HTR-8/SVneo (cell line): ENCODE results near the gene SHB.

ENCODE experiments used
- DNase-seq: peaks from one replicate; pipeline ENCODE4 v3.0.0; 2011; ENCODE audit warnings: low spot score, mixed read lengths; ENCODE audit not compliant: insufficient read length
- FAIRE-seq: peaks from 2 replicates; lab custom pipeline; 2011; peaks lifted over from hg19 to GRCh38; lab: Jason Lieb, UNC

The SHB gene

GRCh38 chr9:38088006-38088925 is 19.2 kb upstream of the SHB start:
- no peak for FAIRE-seq
- DNase-seq: peak; percentile 51

DNA sequence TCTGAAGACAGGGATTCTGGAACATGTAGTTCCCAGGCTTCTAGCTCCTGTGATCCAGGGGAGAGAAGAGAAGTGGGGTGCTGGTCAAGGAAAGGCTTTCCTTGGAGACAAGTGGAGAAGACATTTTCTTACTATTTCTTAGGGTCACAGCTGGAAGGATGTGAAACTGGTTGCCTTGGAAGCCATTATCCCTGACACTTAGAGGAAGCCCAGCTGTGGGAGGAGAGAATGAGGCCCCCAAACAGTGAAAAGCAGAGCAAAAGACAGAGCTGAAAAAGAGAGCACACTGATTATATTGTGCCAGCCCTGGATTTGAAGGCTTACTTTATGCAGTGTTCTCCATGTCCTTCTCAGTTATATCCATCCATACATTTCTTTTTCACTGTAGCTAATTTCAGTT is 17.5 kb upstream of the SHB start:
- no peak for DNase-seq
- no peak for FAIRE-seq

DNA sequence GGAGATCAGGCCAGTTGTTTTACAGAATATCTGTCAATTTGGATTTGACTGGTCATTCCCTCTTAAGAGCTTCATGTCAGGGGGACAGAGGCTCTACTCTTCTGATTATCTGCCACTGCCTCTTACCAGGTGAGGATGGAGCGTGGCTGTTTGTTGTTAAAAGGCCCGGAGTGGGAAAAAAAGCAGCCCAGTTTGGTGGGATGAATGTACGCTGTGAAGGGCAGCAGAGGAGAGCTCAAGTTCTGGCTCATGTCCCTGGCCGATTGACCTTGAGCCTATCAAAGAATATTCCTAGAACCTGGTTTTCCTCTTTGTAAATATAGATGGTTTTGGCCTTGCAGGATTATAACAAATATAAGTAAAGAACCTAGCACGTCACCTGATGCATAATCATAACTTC is 16.3 kb upstream of the SHB start:
- no peak for DNase-seq
- FAIRE-seq: no peak

- FAIRE-seq (no peak), DNase-seq (no peak)
Measured at GRCh38 chr9:38084556-38084880, 15.5 kb upstream of the SHB start.

DNA sequence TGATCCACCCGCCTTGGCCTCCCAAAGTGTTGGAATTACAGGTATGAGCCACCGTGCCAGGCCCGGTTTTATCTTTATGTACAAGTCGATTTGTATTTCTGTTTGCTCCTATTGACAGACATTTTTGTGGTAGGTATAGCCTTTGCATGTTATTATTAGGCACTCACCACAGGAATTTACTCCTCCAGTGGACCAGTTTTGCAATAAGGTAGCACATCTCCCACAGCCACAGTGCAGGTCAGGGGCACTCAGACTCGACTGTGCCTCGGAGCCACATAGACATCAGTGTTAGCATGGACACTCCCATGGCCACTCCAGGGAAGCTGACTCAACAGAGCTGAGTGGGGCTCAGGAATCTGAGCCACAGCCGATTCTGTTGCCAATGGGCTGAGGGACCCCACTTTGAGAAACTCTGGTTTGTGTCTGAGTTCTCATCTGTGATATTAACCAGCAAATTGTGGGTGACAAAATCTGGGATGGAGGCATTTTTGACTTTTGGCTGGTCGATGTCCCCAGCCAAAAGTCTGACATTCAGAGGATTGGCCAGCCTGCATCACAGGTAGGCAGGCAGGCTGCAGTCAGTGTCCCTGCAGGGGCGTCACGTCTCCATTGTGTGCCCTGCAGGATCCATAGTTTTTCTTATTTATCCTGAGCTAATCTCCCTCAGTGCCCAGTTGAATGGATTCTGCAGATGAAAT is 15.0 kb upstream of the SHB start:
- DNase-seq: no peak

GRCh38 chr9:38082446-38083287 is 13.6 kb upstream of the SHB start:
- no peak for FAIRE-seq
- no peak for DNase-seq

More for the DNA sequence above, 15.0 kb upstream of the SHB start:
- no peak for FAIRE-seq

DNA sequence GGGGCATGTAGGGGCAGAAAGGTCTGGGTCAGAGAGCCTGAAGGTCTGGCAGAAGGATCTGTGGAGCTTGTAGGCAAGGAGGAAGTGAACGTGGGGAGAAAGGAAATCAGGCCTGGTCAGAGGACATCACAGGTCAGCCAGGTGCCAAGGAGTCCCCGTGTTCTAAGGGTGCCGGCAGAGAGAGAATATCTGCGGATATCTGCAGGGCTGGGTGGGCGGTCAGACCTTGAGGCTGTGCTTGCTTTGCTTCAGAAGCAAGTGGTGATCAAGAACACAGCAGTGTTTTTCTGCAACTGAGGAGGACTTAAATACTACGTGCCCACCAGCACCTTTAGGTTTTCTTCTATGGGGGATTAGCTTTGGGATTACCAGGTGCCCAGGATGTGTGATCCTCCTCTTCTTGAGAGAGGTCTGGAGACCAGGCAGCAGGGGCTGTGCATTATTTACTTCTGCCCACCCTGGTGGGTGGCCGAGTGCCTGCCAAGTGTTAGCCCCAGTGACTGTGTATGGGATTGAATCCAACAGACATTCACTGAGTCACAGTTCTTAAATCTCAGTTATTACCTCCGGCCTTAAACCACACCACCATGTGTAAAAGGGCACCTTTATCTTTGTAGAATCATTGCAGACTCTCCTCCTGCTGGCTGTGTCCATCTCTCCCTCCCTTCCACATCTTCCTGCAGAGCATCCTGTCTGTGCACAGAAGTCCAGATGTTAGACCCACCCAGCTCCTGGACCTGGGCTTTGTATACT is 12.5 kb upstream of the SHB start:
- FAIRE-seq: no peak

DNA sequence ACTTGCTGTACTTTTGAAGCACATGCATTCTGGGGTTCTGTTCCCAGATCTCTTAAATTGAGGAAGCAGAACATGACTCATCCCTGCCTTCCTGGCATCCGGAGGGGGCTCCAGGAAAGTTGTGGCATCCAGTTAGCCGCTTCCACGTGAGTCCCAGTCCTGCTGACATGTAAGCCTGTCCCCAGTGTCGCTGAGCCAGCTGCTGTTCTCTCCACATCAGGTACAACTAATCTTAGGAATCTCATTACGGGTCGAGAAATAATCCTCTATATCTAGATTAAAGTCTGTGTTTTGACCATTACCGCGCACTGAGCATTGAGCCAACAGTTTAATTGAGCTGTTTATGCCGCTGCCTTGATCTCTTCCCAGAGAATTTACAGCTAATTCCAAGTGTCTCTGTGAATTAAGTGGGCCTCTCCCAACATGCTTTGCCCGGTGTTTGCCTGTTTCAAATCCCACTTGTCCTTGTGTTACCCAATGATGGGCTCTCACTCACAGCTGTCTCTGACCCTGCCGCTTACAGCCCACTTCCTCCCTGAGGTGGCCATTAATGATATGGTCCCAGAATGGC is 10.5 kb upstream of the SHB start:
- DNase-seq: peak; percentile 32
- no peak for FAIRE-seq

More for the DNA sequence above, 12.5 kb upstream of the SHB start:
- DNase-seq: no peak

- FAIRE-seq: no peak
- no peak for DNase-seq
Measured at GRCh38 chr9:38075272-38075671, 6.2 kb upstream of the SHB start.

DNA sequence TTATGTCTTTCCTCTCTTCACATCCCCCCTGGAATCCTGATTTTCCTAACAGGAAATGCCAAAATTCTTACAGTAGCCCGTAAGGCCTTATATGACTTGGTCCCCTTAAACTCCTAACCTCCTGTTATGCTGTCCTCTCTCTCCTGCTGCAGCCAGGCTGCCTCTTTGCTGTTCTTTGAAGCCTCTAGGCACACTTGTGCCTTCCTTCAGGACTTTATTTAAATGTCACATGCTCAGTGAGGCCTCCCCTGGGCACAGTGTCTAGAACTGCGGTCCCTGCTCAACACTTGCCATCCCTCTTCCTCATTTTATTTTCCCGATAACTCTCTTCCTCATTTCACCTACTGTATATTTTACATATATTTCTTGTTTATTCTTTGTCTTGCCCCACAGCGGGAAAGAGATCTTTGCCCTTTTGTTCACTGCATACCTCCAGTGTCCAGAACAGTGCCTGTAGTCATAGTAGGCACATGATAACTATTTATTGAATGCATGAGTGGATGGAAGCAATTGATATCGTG is 5.5 kb upstream of the SHB start:
- FAIRE-seq (no peak), DNase-seq (no peak)

DNA sequence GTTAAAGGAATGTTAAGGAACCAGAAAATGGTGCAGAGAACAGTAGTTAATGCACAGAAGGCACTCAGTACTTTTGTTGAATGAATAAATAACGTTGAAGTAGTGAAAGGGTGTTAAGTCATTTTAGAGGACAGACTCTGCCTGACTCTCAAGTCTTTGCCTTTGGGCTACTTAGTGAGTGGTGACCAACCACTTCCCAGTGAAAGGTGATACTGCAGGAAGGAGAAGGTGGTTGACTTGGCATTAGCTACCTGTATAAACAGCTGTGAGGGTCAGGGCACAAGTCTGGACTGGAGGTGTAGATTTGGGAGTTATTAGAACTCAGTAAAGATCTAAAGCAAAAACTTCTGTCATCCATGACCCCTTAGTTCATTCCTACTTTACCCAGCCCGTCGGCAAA is 4.9 kb upstream of the SHB start:
- DNase-seq (no peak), FAIRE-seq (no peak)

GRCh38 chr9:38071470-38072134 is 2.6 kb upstream of the SHB start:
- no peak for FAIRE-seq
- DNase-seq: no peak

DNA sequence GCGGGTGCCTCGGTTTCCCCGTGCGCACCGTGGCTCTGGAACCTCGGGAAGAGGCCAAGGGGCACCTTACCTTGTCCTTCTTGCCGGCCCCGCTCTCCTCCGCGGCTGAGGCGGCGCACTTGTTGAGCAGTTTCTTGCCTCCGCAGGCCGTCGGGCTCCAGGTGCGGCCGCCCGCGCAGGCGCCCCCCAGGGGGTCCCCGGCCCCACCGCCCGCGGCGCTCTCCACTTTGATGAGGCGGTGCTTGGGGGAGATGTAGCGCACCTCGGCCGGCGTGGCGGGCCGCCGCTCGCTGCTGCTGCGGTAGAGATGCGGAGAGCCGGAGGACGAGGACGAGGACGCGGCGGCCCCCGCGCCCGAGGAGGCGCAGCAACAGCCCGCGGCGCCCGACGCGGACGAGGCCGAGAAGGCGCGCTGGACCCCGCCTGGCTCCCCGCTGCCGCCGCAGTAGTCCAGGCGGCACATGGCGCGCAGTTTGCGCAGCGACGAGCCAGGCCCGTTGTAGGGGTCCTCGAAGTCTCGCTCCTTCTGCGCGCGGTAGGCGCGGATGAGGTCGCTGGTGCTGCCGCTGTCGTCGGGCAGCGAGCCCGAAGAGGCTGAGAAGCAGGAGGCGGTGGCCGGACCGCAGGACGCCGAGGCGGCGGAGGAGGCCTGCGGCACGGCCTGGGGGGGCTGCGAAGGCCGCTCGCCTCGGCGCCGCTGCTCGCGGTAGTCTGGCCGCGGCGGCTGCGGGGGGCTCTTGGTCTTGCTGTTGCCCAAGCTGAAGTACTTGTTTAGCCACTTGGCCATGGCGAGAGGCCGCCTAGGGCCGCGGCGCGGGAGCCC is 957 bp downstream of the SHB start:
- FAIRE-seq: no peak
- DNase-seq: no peak

- FAIRE-seq (no peak), DNase-seq (no peak)
Measured at GRCh38 chr9:38066914-38067858, 1.8 kb downstream of the SHB start.

- DNase-seq (no peak), FAIRE-seq (no peak)
Measured at GRCh38 chr9:38066197-38066913, 2.7 kb downstream of the SHB start.

DNA sequence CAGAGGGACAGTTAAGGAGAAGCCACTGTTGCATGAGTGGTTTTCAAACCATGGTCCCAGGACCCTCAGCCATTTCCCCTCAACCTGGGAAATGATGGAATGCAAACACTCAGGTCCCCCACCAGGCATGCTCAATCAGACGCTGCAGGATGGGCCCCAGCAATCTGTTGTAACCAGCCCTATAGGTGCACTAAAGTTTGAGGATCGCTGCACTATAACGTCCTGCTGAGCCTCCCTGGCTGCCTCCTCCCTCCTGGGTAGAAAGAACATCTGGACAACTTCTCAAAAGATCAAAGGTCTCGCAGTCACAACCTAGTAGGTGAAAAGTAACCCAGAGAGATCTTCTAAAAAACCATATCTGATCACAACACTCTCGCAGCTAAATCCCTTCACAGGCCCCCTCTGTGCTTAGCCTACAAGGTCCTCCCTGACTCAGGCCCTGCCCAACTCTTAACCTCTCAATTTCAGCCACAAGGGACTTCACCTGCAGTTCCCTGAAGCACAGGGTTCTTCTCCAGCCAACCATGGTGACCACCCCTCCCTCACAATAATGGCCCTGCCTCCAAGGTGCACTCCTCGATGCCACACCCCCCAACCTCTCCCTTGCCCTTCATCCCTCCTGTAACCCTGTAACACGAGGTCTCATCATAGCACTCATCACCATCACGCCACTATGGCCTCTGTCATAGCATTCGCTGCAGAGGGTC is 3.5 kb downstream of the SHB start:
- FAIRE-seq (no peak), DNase-seq (no peak)
